Natural killer cell (primary cell): ENCODE results near the gene USP34. TPM values are rescaled to one million over a fixed set of nuclear protein-coding genes. Genes with fewer than 3 reads are reported as not detected.

Experiments used
- ATAC-seq, 3 donors: fragments of 150-1000 bp in 2 of 3; fragments of 200-7000 bp in 1 of 3; cut with Tn5 transposase; 1 replicate in 1 of 3; 2 replicates in 2 of 3; pipeline ENCODE4 v1.10.0; 2021; ENCODE audit warnings: mild to moderate bottlenecking in 2 of 3, moderate library complexity in 2 of 3
- DNase-seq, 2 donors: peaks; one replicate each; pipeline versions ENCODE4 v3.0.0 to v3.0.0-alpha.2; 2013 to 2021; ENCODE audit warnings: mixed read lengths in 1 of 2
- H3K27ac ChIP-seq: one replicate; pipeline ENCODE4 v1.5.1; 2013; ENCODE audit warnings: mild to moderate bottlenecking, low read length
- H3K27me3 ChIP-seq: one replicate; pipeline ENCODE4 v1.6.1; 2013; ENCODE audit warnings: low read length; ENCODE audit not compliant: control insufficient read depth, insufficient read depth
- H3K36me3 ChIP-seq: one replicate; pipeline ENCODE4 v1.6.1; 2013; ENCODE audit warnings: low read length; ENCODE audit not compliant: control insufficient read depth, insufficient read depth
- H3K4me1 ChIP-seq: one replicate; pipeline ENCODE4 v1.6.1; 2013; ENCODE audit warnings: low read length; ENCODE audit not compliant: control insufficient read depth, insufficient read depth
- H3K4me3 ChIP-seq: one replicate; pipeline ENCODE4 v1.5.1; 2013; ENCODE audit warnings: low read length
- H3K9me3 ChIP-seq: one replicate; pipeline ENCODE4 v1.6.1; 2013; ENCODE audit warnings: low read length; ENCODE audit not compliant: control insufficient read depth, insufficient read depth
- H3K27ac Mint-ChIP-seq, 2 donors: one replicate each; pipeline ENCODE4 v1.8.0; 2022; ENCODE audit warnings: mild to moderate bottlenecking in 2 of 2, mixed read lengths in 2 of 2, moderate library complexity in 1 of 2
- H3K27me3 Mint-ChIP-seq, 2 donors: one replicate each; pipeline ENCODE4 v1.8.0; 2022; ENCODE audit warnings: low read depth in 2 of 2, mixed read lengths in 2 of 2
- H3K36me3 Mint-ChIP-seq: one replicate; pipeline ENCODE4 v1.8.0; 2022; ENCODE audit warnings: mixed read lengths
- H3K4me1 Mint-ChIP-seq, 2 donors: one replicate each; pipeline ENCODE4 v1.8.0; 2022; ENCODE audit warnings: mixed read lengths in 2 of 2
- H3K4me3 Mint-ChIP-seq: one replicate; pipeline ENCODE4 v1.8.0; 2022; ENCODE audit warnings: mild to moderate bottlenecking, moderate library complexity, mixed read lengths
- H3K9me3 Mint-ChIP-seq, 2 donors: one replicate each; pipeline ENCODE4 v1.8.0; 2022; ENCODE audit warnings: mixed read lengths in 2 of 2
- WGBS: methylation state at CpG from one replicate; pipeline ENCODE4 v1.1.7; 2013; ENCODE audit warnings: missing lambda C conversion rate; ENCODE audit not compliant: insufficient coverage; 5-methylcytosine and 5-hydroxymethylcytosine counted together
- intact Hi-C: fragments of 100-400 bp; cut with micrococcal nuclease; formaldehyde crosslinking; loops from one replicate; pipeline ENCODE4 v1.14.2; 2022
- total RNA-seq, 4 donors: library from RNA; stranded (reverse); fragments of 120-200 nt in 1 of 4; gene quantifications; one replicate each; pipeline versions ENCODE4 v1.2.3 to v1.2.4, GENCODE V29; 2013 to 2022
- TF ChIP-seq, protein P1 (sequence below): fragments of 200-600 bp; IDR thresholded peaks from one replicate; pipeline ENCODE4 v1.8.0; 2022; ENCODE audit warnings: antibody characterized with exemption

USP34 gene
- total RNA-seq, 3 donors from 2014 or later (not counting 1 experiment from before 2014, with no cell fraction given), result 184 to 204 (median 199) TPM

DNA sequence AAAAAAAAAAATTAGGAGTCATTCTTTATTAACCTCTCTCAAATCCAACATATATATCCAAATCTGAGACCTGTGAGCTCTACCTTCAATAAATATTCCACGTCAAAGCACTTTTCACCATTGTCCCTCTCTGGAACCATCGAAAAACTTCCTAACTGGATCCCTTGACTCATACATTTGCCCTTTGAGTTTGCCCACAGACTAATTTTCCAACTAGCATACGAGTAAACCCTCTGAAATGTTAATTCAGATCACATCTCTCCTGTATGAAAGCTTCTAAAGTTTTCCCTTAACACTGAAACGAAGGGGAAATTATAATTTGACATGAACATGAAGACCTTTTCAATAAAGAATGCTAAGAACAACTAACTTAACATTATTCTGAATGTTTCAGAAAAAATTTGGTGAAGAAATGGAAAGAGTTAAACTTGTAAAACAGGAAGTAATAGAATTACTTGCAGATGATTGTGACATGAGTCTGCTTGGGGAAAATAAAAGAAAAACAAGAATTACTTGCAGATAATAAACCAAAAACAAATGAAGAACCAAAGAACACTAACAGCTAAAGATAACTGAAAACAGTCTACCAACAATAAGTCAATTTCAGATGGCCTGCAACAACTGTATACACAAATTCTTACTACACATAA is 198.3 kb downstream of the USP34 start:
- Mint-ChIP-seq H3K36me3 (no peaks in the 10 kb centered on the region), H3K4me3 (no peak overlapping the region), H3K27ac (no peak overlapping the region), H3K27me3 (no peaks in the 10 kb centered on the region), H3K9me3 (no peaks in the 10 kb centered on the region), H3K4me1 (no peaks in the 10 kb centered on the region)
- intact Hi-C loops, result no loop called here
- Histone ChIP-seq H3K27ac (no peak overlapping the region), H3K27me3 (no peaks in the 10 kb centered on the region), H3K9me3 (no peaks in the 10 kb centered on the region), H3K36me3 (peaks cover 22% of the 10 kb centered on the region), H3K4me3 (no peak overlapping the region), H3K4me1 (no peaks in the 10 kb centered on the region)
- ATAC-seq, result no peak
- 99% methylated on average over 3 of the region's 4 CpGs for WGBS
- no peak for DNase-seq
- TF ChIP-seq, protein P1, sequence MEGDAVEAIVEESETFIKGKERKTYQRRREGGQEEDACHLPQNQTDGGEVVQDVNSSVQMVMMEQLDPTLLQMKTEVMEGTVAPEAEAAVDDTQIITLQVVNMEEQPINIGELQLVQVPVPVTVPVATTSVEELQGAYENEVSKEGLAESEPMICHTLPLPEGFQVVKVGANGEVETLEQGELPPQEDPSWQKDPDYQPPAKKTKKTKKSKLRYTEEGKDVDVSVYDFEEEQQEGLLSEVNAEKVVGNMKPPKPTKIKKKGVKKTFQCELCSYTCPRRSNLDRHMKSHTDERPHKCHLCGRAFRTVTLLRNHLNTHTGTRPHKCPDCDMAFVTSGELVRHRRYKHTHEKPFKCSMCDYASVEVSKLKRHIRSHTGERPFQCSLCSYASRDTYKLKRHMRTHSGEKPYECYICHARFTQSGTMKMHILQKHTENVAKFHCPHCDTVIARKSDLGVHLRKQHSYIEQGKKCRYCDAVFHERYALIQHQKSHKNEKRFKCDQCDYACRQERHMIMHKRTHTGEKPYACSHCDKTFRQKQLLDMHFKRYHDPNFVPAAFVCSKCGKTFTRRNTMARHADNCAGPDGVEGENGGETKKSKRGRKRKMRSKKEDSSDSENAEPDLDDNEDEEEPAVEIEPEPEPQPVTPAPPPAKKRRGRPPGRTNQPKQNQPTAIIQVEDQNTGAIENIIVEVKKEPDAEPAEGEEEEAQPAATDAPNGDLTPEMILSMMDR, result no peak

DNA sequence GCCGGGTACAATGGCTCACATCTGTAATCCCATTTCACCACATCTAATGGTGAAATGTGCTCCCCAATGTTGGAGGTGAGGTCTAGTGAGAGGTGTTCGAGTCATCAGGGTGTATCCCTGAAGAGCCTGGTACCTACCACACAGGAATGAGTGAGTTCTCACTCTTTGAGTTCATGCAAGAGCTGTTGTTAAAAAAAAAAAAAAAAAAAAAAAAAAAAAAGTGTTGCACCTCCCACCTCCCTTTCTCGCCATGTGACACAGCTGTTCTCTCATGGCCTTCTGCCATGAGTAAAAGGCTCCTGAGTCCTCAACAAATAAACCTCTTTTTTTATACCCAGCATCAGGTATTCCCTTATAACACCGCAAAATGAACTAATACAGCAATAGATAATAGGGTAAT is 202.6 kb downstream of the USP34 start:
- no peak for DNase-seq
- no peaks in the 10 kb centered on the region for H3K4me1 Mint-ChIP-seq
- H3K27ac ChIP-seq, result no peak overlapping the region
- ATAC-seq, result no peak
- H3K4me1 ChIP-seq, result no peaks in the 10 kb centered on the region
- no peaks in the 10 kb centered on the region for H3K27me3 Mint-ChIP-seq
- 100% methylated on average over 1 of the region's 4 CpGs for WGBS
- no peaks in the 10 kb centered on the region for H3K36me3 Mint-ChIP-seq
- intact Hi-C loops, result no loop called here
- H3K4me3 Mint-ChIP-seq, result no peak overlapping the region
- H3K27ac Mint-ChIP-seq, result no peak overlapping the region
- H3K27me3 ChIP-seq, result no peaks in the 10 kb centered on the region
- TF ChIP-seq, protein P1, result no peak
- no peak overlapping the region for H3K4me3 ChIP-seq
- peaks cover 26% of the 10 kb centered on the region for H3K36me3 ChIP-seq
- H3K9me3 Mint-ChIP-seq, result no peaks in the 10 kb centered on the region
- H3K9me3 ChIP-seq, result no peaks in the 10 kb centered on the region

DNA sequence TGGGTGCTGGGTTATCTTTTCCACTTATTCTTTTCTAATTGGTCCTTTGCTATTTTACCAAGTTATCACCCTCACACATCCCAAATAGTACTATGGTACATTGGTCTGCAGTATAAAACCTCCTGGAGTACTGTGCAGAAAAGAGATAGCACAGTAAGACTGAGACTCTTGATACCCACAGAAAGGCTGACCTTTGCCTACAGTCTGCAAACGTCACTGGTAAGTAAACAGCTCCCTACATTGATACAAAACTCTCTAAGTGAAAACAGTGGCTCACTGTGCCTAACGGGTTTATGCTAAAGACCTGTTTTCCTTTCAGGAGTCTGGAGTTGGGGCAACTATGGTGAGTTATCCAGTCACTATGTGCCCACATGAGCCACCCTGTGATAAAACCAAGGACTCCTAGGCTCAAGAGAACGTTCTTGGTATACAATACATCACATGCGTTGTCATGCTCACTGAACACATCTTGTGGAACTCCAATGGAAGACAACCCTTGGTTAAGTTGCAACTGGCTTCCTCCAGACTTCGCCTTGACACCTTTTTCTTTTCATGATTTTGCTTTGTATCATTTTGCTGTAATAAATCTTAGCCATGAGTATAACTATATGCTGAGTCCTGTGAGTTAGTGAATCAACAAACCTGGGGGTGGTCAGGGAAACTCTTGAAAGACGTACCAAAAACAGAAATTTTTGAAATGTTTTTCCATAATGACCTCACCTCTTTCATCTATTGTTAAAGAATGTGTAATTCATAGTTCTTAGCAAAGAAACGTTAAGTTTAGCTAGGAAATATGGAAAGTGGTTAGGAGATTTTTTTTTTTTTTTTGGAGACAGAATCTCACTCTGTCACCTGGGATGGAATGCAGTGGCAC is 204.0 kb downstream of the USP34 start:
- no peak for DNase-seq
- WGBS, result 98% methylated on average over 6 of the region's 7 CpGs
- peaks cover 26% of the 10 kb centered on the region for H3K36me3 ChIP-seq

More for the DNA sequence above, 204.0 kb downstream of the USP34 start:
- H3K9me3 Mint-ChIP-seq, result no peaks in the 10 kb centered on the region
- no peak overlapping the region for H3K27ac ChIP-seq
- no peak overlapping the region for H3K4me3 Mint-ChIP-seq
- H3K36me3 Mint-ChIP-seq, result no peaks in the 10 kb centered on the region
- no peak overlapping the region for H3K27ac Mint-ChIP-seq
- no peak overlapping the region for H3K4me3 ChIP-seq
- H3K4me1 Mint-ChIP-seq, result no peaks in the 10 kb centered on the region
- no peaks in the 10 kb centered on the region for H3K9me3 ChIP-seq
- no peaks in the 10 kb centered on the region for H3K4me1 ChIP-seq
- intact Hi-C loops, result no loop called here
- TF ChIP-seq, protein P1, result no peak
- no peaks in the 10 kb centered on the region for H3K27me3 Mint-ChIP-seq
- H3K27me3 ChIP-seq, result no peaks in the 10 kb centered on the region
- ATAC-seq, result no peak
